Activated CD8-positive, alpha-beta memory T cell treated with anti-CD3 and anti-CD28 coated beads for 48 hours (primary cell): ENCODE results near the gene ELF3.
"Not testable (repeated sequence)": the region's sequence is repeated elsewhere in the genome, so short reads cannot be mapped to it uniquely, and the experiment has no call there.

Experiments used
- DNase-seq, 3 experiments: peaks; one replicate each; pipeline ENCODE4 v3.0.0-alpha.2; 2020; ENCODE audit warnings: low read depth in 2 of 3, low spot score in 2 of 3

The ELF3 gene

GRCh38 chr1:202034683-202035462 is 24.5 kb downstream of the ELF3 start:
- DNase-seq, result no peak

- no peak for DNase-seq
Observed at GRCh38 chr1:202036595-202037387, 26.4 kb downstream of the ELF3 start.

- DNase-seq, result no peak
Observed at GRCh38 chr1:202037706-202038296, 27.4 kb downstream of the ELF3 start.

GRCh38 chr1:202038688-202039346 is 28.4 kb downstream of the ELF3 start:
- DNase-seq, result no peak

- no peak for DNase-seq
Observed at GRCh38 chr1:202045705-202046104, 35.3 kb downstream of the ELF3 start.

- DNase-seq, result no peak
Observed at GRCh38 chr1:202046227-202046626, 35.8 kb downstream of the ELF3 start.

- DNase-seq, result no peak
Observed at GRCh38 chr1:202046748-202047708, 36.6 kb downstream of the ELF3 start.

- DNase-seq, result no peak
Observed at GRCh38 chr1:202047977-202048376, 37.6 kb downstream of the ELF3 start.

- DNase-seq, result no peak
Observed at GRCh38 chr1:202049129-202049528, 38.7 kb downstream of the ELF3 start.

GRCh38 chr1:202054094-202054493 is 43.7 kb downstream of the ELF3 start:
- no peak for DNase-seq

GRCh38 chr1:202054673-202055072 is 44.3 kb downstream of the ELF3 start:
- not testable (repeated sequence) for DNase-seq

- DNase-seq, result no peak
Observed at GRCh38 chr1:202056644-202057334, 46.4 kb downstream of the ELF3 start.

GRCh38 chr1:202057335-202057704 is 46.9 kb downstream of the ELF3 start:
- not testable (repeated sequence) for DNase-seq

- DNase-seq, result no peak
Observed at GRCh38 chr1:202058001-202058908, 47.9 kb downstream of the ELF3 start.

- no peak for DNase-seq
Observed at GRCh38 chr1:202061055-202061454, 50.7 kb downstream of the ELF3 start.

GRCh38 chr1:202061787-202062186 is 51.4 kb downstream of the ELF3 start:
- DNase-seq, result not testable (repeated sequence)

- not testable (repeated sequence) for DNase-seq
Observed at GRCh38 chr1:202062636-202063035, 52.2 kb downstream of the ELF3 start.

- no peak for DNase-seq
Observed at GRCh38 chr1:202063093-202063492, 52.7 kb downstream of the ELF3 start.

GRCh38 chr1:202064889-202065312 is 54.5 kb downstream of the ELF3 start:
- not testable (repeated sequence) for DNase-seq
